EL (cell line): ENCODE data around the gene NSFL1C.
A peak's percentile ranks its signal among the peaks of the same experiment; 100 is the strongest.

Experiments used
- DNase-seq: peaks from one replicate; pipeline ENCODE4 v3.0.0-alpha.2; 2016

NSFL1C gene

GRCh38 chr20:1484438-1485116 is 17.9 kb upstream of the NSFL1C start:
- DNase-seq, result peak; percentile 54

- DNase-seq, result no peak
Measured at GRCh38 chr20:1479831-1480595, 13.4 kb upstream of the NSFL1C start.

- peak; percentile 82 for DNase-seq
Measured at GRCh38 chr20:1478566-1478965, 11.9 kb upstream of the NSFL1C start.

GRCh38 chr20:1477896-1478490 is 11.3 kb upstream of the NSFL1C start:
- DNase-seq, result no peak

GRCh38 chr20:1474817-1475603 is 8.4 kb upstream of the NSFL1C start:
- no peak for DNase-seq

GRCh38 chr20:1474325-1474724 is 7.7 kb upstream of the NSFL1C start:
- no peak for DNase-seq

GRCh38 chr20:1473246-1474220 is 6.9 kb upstream of the NSFL1C start:
- DNase-seq, result no peak

- DNase-seq, result no peak
Measured at GRCh38 chr20:1472556-1473245, 6.1 kb upstream of the NSFL1C start.

GRCh38 chr20:1471242-1471641 is 4.6 kb upstream of the NSFL1C start:
- DNase-seq, result no peak

GRCh38 chr20:1469925-1470571 is 3.4 kb upstream of the NSFL1C start:
- peak; percentile 100 for DNase-seq

- DNase-seq, result no peak
Measured at GRCh38 chr20:1469306-1469905, 2.8 kb upstream of the NSFL1C start.

GRCh38 chr20:1468117-1468624 is 1.5 kb upstream of the NSFL1C start:
- DNase-seq, result no peak

GRCh38 chr20:1467355-1468116 is 887 bp upstream of the NSFL1C start:
- no peak for DNase-seq

GRCh38 chr20:1467082-1467354 is 369 bp upstream of the NSFL1C start:
- no peak for DNase-seq

GRCh38 chr20:1465470-1466210 is 1.0 kb downstream of the NSFL1C start:
- no peak for DNase-seq

GRCh38 chr20:1463971-1464570 is 2.6 kb downstream of the NSFL1C start:
- no peak for DNase-seq

GRCh38 chr20:1462834-1463233 is 3.8 kb downstream of the NSFL1C start:
- DNase-seq, result no peak

GRCh38 chr20:1462001-1462400 is 4.6 kb downstream of the NSFL1C start:
- no peak for DNase-seq

- no peak for DNase-seq
Measured at GRCh38 chr20:1460275-1460674, 6.4 kb downstream of the NSFL1C start.
